HepG2 (cell line): ENCODE data around the gene NEU4. TPM values are rescaled to one million over a fixed set of nuclear protein-coding genes. Genes with fewer than 3 reads are reported as not detected.

Experiments
- ATAC-seq: fragments of 200-7000 bp; cut with Tn5 transposase; 3 replicates; pipeline ENCODE4 v1.9.1; 2020; ENCODE audit warnings: mild to moderate bottlenecking, moderate library complexity
- BruUV-seq: library from RNA; stranded (reverse); fragments of 400-500 nt; replicated peaks from 2 replicates; lab custom pipeline; 2021; lab: Mats Ljungman, UMichigan
- CTCF ChIA-PET: fragments of 300-600 bp; formaldehyde crosslinking; extraction: SDS; loops from one replicate; lab custom pipeline; 2021; ENCODE audit warnings: low total read pairs, inconsistent platforms, low intra/inter-chr PET ratio; lab: Yijun Ruan, JAX
- POLR2A ChIA-PET: fragments of 350-600 bp; sonication (Branson Sonifier 250); formaldehyde crosslinking; loops from one replicate; lab custom pipeline; 2020; ENCODE audit warnings: antibody characterized with exemption, inconsistent platforms; lab: Yijun Ruan, JAX
- DNase-seq: peaks from one replicate; pipeline ENCODE4 v3.0.0-alpha.2; 2015; ENCODE audit warnings: low spot score
- FAIRE-seq: peaks from 3 replicates; lab custom pipeline; 2011; peaks lifted over from hg19 to GRCh38; lab: Jason Lieb, UNC
- H2AFZ ChIP-seq: one replicate; pipeline ENCODE4 v1.6.1; 2011; ENCODE audit warnings: low read length, inconsistent platforms
- H3K27ac ChIP-seq: fragments of 300-600 bp; 3 replicates; pipeline ENCODE4 v1.8.0; 2011; ENCODE audit warnings: mixed run types, mild to moderate bottlenecking, mixed read lengths, low read length, inconsistent platforms; ENCODE audit not compliant: insufficient read depth; ENCODE audit errors: extremely low read length
- H3K27me3 ChIP-seq, 2 experiments: fragments of 200-600 bp in 1 of 2; 2 replicates in 1 of 2; 3 replicates in 1 of 2; pipeline versions ENCODE4 v1.6.0 to v1.8.0; 2011; ENCODE audit warnings: low read length in 2 of 2, mild to moderate bottlenecking in 2 of 2, moderate library complexity in 2 of 2, inconsistent platforms in 1 of 2; ENCODE audit not compliant: insufficient read depth in 2 of 2, control insufficient read depth in 1 of 2
- H3K36me3 ChIP-seq, 2 experiments: fragments of 200-600 bp in 1 of 2; replicated peaks in 1 of 2; 2 replicates in 1 of 2; 3 replicates in 1 of 2; pipeline versions ENCODE4 v1.5.1 to v1.8.0; 2011; ENCODE audit warnings: low read length in 2 of 2, inconsistent platforms in 1 of 2; ENCODE audit not compliant: insufficient read depth in 2 of 2, control insufficient read depth in 1 of 2
- H3K4me1 ChIP-seq: 2 replicates; pipeline ENCODE4 v1.5.1; 2012; ENCODE audit warnings: low read length, inconsistent platforms; ENCODE audit not compliant: insufficient read depth
- H3K4me2 ChIP-seq: 2 replicates; pipeline ENCODE4 v1.6.0; 2011; ENCODE audit warnings: low read depth, low read length, inconsistent platforms
- H3K4me3 ChIP-seq, 3 experiments: fragments of 200-600 bp in 1 of 3; sonication (generic), shearing (Covaris generic) in 1 of 3; replicated peaks in 1 of 3; 2 replicates each; pipeline ENCODE4 v1.5.1; 2011 to 2016; ENCODE audit warnings: low read length in 3 of 3, inconsistent platforms in 2 of 3, low read depth in 2 of 3, mild to moderate bottlenecking in 2 of 3, control low read depth in 1 of 3, mixed read lengths in 1 of 3; ENCODE audit not compliant: insufficient read depth in 1 of 3
- H3K79me2 ChIP-seq: one replicate; pipeline ENCODE4 v1.6.1; 2011; ENCODE audit warnings: low read length, inconsistent platforms; ENCODE audit not compliant: insufficient read depth
- H3K9ac ChIP-seq: 2 replicates; pipeline ENCODE4 v1.6.0; 2011; ENCODE audit warnings: mild to moderate bottlenecking, low read depth, low read length, inconsistent platforms; ENCODE audit not compliant: insufficient read depth
- H3K9me3 ChIP-seq: 2 replicates; pipeline ENCODE4 v1.5.1; 2012; ENCODE audit warnings: mild to moderate bottlenecking, low read length
- H4K20me1 ChIP-seq: 2 replicates; pipeline ENCODE4 v1.6.0; 2011; ENCODE audit warnings: inconsistent platforms, mild to moderate bottlenecking, low read length, moderate library complexity; ENCODE audit not compliant: insufficient read depth
- AKAP8 ChIP-seq: sonication (generic); formaldehyde crosslinking; IDR thresholded peaks from 2 replicates; pipeline ENCODE4 v1.5.1; 2020; ENCODE audit warnings: mild to moderate bottlenecking, missing genetic modification reagents
- POLR2G ChIP-seq: fragments of 200-400 bp; formaldehyde crosslinking; IDR thresholded peaks from 2 replicates; pipeline ENCODE4 v1.6.1; 2018; ENCODE audit warnings: mild to moderate bottlenecking, low read depth, low read length, moderate library complexity
- RBM22 ChIP-seq: fragments of 200-400 bp; formaldehyde crosslinking; optimal IDR thresholded peaks from 2 replicates; pipeline ENCODE3; 2017; ENCODE audit warnings: mild to moderate bottlenecking, low read length, moderate library complexity
- RXRB ChIP-seq: IDR thresholded peaks from 2 replicates; pipeline ENCODE4 v1.6.1; 2016; ENCODE audit warnings: borderline replicate concordance, missing genetic modification reagents, missing compliant biosample characterization
- TMF1 ChIP-seq: sonication (generic); formaldehyde crosslinking; IDR thresholded peaks from 2 replicates; pipeline ENCODE4 v1.8.1; 2022; ENCODE audit warnings: low read depth, missing genetic modification reagents
- ZMYM2 ChIP-seq: sonication (generic); formaldehyde crosslinking; IDR thresholded peaks from 2 replicates; pipeline ENCODE4 v1.8.0; 2022; ENCODE audit warnings: mild to moderate bottlenecking, missing genetic modification reagents
- ZNF264 ChIP-seq: sonication (generic); formaldehyde crosslinking; IDR thresholded peaks from 2 replicates; pipeline ENCODE4 v1.4.0; 2020; ENCODE audit warnings: missing genetic modification reagents
- ZNF331 ChIP-seq: sonication (generic); formaldehyde crosslinking; IDR thresholded peaks from 2 replicates; pipeline ENCODE4 v1.4.0; 2020; ENCODE audit warnings: missing genetic modification reagents
- ZNF501 ChIP-seq: sonication (generic); formaldehyde crosslinking; IDR thresholded peaks from 2 replicates; pipeline ENCODE4 v1.5.1; 2020; ENCODE audit warnings: mild to moderate bottlenecking, moderate library complexity, missing genetic modification reagents
- ZNF569 ChIP-seq: sonication (generic); formaldehyde crosslinking; IDR thresholded peaks from 2 replicates; pipeline ENCODE4 v1.5.0; 2020; ENCODE audit warnings: mild to moderate bottlenecking, missing genetic modification reagents, moderate library complexity, borderline replicate concordance
- ZNF749 ChIP-seq: sonication (generic); formaldehyde crosslinking; IDR thresholded peaks from 2 replicates; pipeline ENCODE4 v1.8.0; 2022; ENCODE audit warnings: mild to moderate bottlenecking, missing genetic modification reagents, moderate library complexity, borderline replicate concordance
- ZNF839 ChIP-seq: sonication (generic); formaldehyde crosslinking; IDR thresholded peaks from 2 replicates; pipeline ENCODE4 v1.4.0; 2020; ENCODE audit warnings: missing genetic modification reagents, mild to moderate bottlenecking, borderline replicate concordance
- WGBS: methylation state at CpG from one replicate; pipeline ENCODE4 v1.1.6; 2017; ENCODE audit warnings: low lambda C conversion rate; 5-methylcytosine and 5-hydroxymethylcytosine counted together
- in situ Hi-C: cut with HindIII; loops from 2 replicates; pipeline ENCODE4 v1.10.0; 2017; ENCODE audit warnings: low pct_unique_long_range_greater_than_20kb; ENCODE audit not compliant: extremely low pct_ligation_motif_present
- intact Hi-C: fragments of 100-400 bp; cut with micrococcal nuclease; formaldehyde crosslinking; loops from one replicate; pipeline ENCODE4 v1.10.0; 2022; ENCODE audit not compliant: unreplicated experiment
- polyA plus RNA-seq, 8 experiments: library from polyadenylated mRNA; depleted of rRNA in 3 of 8; stranded (reverse) in 7 of 8; unstranded in 1 of 8; fragments of >200 nt; fragmentation: Illumina TruSeq in 4 of 8; extraction: Trizol in 4 of 8; gene quantifications; 2 replicates each; pipeline versions ENCODE4 v1.2.1 to v1.2.3, GENCODE V29; 2011 to 2016; ENCODE audit warnings: low read depth in 4 of 8, missing spikeins in 1 of 8, mixed read lengths in 1 of 8; ENCODE audit not compliant: insufficient read depth in 1 of 8
- total RNA-seq, 5 experiments: library from RNA; depleted of rRNA; stranded (reverse); fragments of >200 nt; fragmentation: Illumina TruSeq; extraction: Trizol; gene quantifications; 2 replicates each; pipeline ENCODE4 v1.2.3, GENCODE V29; 2016; ENCODE audit warnings: low read depth in 1 of 5
- TF ChIP-seq, protein P1 (sequence below): sonication (generic); formaldehyde crosslinking; IDR thresholded peaks from 2 replicates; pipeline ENCODE4 v1.5.1; 2020; ENCODE audit warnings: mild to moderate bottlenecking, missing genetic modification reagents, moderate library complexity
- TF ChIP-seq, protein P2 (sequence below): sonication (generic); formaldehyde crosslinking; IDR thresholded peaks from 2 replicates; pipeline ENCODE4 v1.9.0; 2021; ENCODE audit warnings: missing genetic modification reagents, borderline replicate concordance

NEU4 gene
- total and polyA plus RNA-seq, 2 of the 13 experiments (the other 11 are each of a cell fraction or from before 2014, with no cell fraction given) = 53.5 to 107 TPM

DNA sequence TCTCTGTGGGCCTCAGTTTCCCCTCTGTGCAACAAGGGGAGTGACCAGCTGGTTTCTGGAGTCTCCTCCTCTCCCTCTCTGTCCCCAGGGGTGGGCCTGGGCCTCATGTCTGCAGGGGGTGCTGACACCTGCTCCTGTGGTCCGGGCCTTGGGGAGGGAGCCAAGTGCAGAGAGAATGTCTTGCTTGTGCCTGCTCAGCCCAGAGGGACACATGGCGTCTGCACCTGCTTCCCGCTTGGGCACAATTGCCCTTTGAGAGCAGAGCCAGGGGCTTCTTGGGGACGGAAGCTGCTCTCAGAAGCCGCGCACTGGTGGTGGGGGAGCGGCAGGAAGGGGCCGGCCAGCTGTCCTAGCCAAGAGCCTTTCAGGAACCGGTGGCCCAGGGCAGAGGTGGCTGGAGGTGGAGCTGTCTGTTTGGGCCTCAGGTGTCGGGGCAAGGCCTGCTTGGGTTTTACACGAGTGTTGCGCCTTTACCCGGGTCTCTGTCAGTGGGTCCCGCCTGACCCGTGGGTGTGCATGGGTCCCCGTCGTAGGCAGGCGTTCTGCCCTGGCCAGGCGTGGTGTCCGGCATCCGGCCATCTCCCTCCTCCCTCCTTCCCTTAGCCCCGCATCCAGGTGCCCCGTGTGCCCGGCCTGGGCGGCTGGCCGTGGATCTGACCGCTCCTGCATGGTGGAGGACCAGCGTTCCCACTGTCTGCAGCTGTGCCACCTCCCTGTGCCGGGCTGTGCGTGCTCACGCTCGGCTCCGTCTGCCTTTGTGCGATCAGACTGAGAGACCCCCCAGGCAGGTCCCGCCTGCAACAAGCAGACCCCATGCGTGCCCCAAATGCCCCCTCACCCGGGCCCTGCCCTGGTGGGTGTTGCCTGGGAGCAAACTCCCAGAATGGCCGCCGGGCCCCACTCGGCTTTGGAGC, 4.0 kb downstream of the NEU4 start (continued):
- TF ChIP-seq, protein P1, sequence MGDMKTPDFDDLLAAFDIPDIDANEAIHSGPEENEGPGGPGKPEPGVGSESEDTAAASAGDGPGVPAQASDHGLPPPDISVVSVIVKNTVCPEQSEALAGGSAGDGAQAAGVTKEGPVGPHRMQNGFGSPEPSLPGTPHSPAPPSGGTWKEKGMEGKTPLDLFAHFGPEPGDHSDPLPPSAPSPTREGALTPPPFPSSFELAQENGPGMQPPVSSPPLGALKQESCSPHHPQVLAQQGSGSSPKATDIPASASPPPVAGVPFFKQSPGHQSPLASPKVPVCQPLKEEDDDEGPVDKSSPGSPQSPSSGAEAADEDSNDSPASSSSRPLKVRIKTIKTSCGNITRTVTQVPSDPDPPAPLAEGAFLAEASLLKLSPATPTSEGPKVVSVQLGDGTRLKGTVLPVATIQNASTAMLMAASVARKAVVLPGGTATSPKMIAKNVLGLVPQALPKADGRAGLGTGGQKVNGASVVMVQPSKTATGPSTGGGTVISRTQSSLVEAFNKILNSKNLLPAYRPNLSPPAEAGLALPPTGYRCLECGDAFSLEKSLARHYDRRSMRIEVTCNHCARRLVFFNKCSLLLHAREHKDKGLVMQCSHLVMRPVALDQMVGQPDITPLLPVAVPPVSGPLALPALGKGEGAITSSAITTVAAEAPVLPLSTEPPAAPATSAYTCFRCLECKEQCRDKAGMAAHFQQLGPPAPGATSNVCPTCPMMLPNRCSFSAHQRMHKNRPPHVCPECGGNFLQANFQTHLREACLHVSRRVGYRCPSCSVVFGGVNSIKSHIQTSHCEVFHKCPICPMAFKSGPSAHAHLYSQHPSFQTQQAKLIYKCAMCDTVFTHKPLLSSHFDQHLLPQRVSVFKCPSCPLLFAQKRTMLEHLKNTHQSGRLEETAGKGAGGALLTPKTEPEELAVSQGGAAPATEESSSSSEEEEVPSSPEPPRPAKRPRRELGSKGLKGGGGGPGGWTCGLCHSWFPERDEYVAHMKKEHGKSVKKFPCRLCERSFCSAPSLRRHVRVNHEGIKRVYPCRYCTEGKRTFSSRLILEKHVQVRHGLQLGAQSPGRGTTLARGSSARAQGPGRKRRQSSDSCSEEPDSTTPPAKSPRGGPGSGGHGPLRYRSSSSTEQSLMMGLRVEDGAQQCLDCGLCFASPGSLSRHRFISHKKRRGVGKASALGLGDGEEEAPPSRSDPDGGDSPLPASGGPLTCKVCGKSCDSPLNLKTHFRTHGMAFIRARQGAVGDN = 0 out of 2 replicates have a peak, but pooled peaks have one; percentile 25
- TF ChIP-seq TMF1 (CRISPR knock-in tag) = no peak

DNA sequence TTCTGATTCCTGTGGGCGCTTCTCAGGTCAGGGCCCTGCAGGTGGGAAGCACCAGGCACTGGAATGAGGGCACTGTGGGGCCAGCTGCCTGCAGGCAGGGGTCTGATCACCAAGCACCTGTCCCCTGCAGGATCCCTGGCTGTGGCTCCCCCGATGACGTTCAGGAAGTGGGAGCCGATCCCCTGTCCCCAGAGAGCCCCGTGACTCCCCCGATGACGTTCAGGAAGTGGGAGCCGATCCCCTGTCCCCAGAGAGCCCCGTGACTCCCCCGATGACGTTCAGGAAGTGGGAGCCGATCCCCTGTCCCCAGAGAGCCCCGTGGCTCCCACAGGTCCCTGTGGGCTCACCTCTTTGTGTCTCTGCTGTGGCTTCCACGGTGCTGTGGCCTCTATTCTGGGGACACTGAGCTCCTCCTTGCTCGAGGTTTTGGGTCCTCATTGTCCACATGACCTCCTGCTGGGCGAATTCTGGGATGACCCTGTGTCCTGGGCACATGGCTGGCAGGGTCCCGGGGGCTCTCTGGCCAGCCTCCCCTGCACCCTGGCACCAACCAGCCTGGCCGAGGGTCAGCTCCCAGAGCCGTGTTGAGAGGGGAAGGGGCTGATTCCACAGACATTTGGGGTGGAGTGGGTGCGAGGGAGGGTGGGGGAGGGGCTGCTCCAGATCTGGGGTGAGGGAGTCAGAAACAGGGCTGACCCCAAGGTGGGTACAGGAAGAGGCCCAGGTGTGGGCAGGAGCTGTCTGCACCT, 4.8 kb downstream of the NEU4 start:
- Histone ChIP-seq H2AFZ (no peak overlapping the region), H3K27ac (no peak overlapping the region), H3K36me3 (peaks cover 1 to 6% of the 10 kb centered on the region in 2 experiments; a peak in 3 of 5 replicates), H3K27me3 (no peaks in the 10 kb centered on the region), H3K4me1 (peaks cover 49% of the 10 kb centered on the region), H3K4me2 (no peak overlapping the region), H3K79me2 (peaks cover 43% of the 10 kb centered on the region), H3K9me3 (no peaks in the 10 kb centered on the region), H3K4me3 (no peak overlapping the region), H4K20me1 (peaks cover 10% of the 10 kb centered on the region; the same call in 1 of the 2 replicates), H3K9ac (no peak overlapping the region)
- ChIA-PET POLR2A (interaction anchor here (1.3 to 1.4 kb wide), 2 partner anchors 40 to 44 kb away, joined by 3 to 4 read pairs; no protein-coding TSS in a partner anchor), CTCF (no interaction called here)
- ATAC-seq = no peak
- FAIRE-seq = no peak
- 84% methylated on average over 18 of the region's 20 CpGs for WGBS
- DNase-seq = no peak
- no TSS peak for BruUV-seq
- in situ Hi-C loops = no loop called here
- intact Hi-C loops = no loop called here
- peak; percentile 26 for TF ChIP-seq RBM22
- TF ChIP-seq RXRB (CRISPR knock-in tag) = no peak
- TF ChIP-seq AKAP8 = 0 out of 2 replicates have a peak, but pooled peaks have one; percentile 1
- no peak for TF ChIP-seq ZNF501 (CRISPR knock-in tag)
- TF ChIP-seq, protein P2, sequence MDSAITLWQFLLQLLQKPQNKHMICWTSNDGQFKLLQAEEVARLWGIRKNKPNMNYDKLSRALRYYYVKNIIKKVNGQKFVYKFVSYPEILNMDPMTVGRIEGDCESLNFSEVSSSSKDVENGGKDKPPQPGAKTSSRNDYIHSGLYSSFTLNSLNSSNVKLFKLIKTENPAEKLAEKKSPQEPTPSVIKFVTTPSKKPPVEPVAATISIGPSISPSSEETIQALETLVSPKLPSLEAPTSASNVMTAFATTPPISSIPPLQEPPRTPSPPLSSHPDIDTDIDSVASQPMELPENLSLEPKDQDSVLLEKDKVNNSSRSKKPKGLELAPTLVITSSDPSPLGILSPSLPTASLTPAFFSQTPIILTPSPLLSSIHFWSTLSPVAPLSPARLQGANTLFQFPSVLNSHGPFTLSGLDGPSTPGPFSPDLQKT (CRISPR knock-in tag) = no peak
- no peak for TF ChIP-seq ZNF264
- no peak for TF ChIP-seq ZMYM2
- no peak for TF ChIP-seq ZNF749 (CRISPR knock-in tag)
- TF ChIP-seq ZNF569 (CRISPR knock-in tag) = no peak
- TF ChIP-seq ZNF331 (CRISPR knock-in tag) = no peak
- TF ChIP-seq POLR2G = 0 out of 2 replicates have a peak, but pooled peaks have one; percentile 8
- TF ChIP-seq ZNF839 (CRISPR knock-in tag) = no peak
